C4-2B (cell line): ENCODE results near the gene SWSAP1.
A peak's percentile ranks its signal among the peaks of the same experiment; 100 is the strongest.

Source experiments
- H3K27ac ChIP-seq: fragments of 450-650 bp; 2 replicates; pipeline ENCODE4 v1.5.1; 2017
- CTCF ChIP-seq: fragments of 450-650 bp; conservative IDR thresholded peaks from 2 replicates; pipeline ENCODE4 v1.5.1; 2017; ENCODE audit warnings: mild to moderate bottlenecking
- ZFX ChIP-seq: fragments of 450-650 bp; IDR thresholded peaks from 2 replicates; pipeline ENCODE4 v1.6.1; 2017

Gene SWSAP1

GRCh38 chr19:11337080-11337479, 37.4 kb upstream of the SWSAP1 start:
- TF ChIP-seq CTCF = no peak
- no peak for TF ChIP-seq ZFX
- H3K27ac ChIP-seq = no peak overlapping the region

GRCh38 chr19:11338121-11338520, 36.3 kb upstream of the SWSAP1 start:
- H3K27ac ChIP-seq = peak overlapping the region; percentile 99
- no peak for TF ChIP-seq CTCF

GRCh38 chr19:11338569-11339253, 35.8 kb upstream of the SWSAP1 start:
- peak overlapping the region; percentile 99 for H3K27ac ChIP-seq
- no peak for TF ChIP-seq CTCF
- peak; percentile 59; the same call in 1 of the 2 replicates for TF ChIP-seq ZFX

GRCh38 chr19:11339254-11340098, 35.0 kb upstream of the SWSAP1 start, which contains the start of gene RAB3D:
Gene RAB3D (minus strand): TSS chr19:11339657. CDS start chr19:11337399, 2,258 bp downstream.
- TF ChIP-seq CTCF = no peak
- TF ChIP-seq ZFX = no peak; the same call in 1 of the 2 replicates

GRCh38 chr19:11340099-11340467, 34.4 kb upstream of the SWSAP1 start:
- H3K27ac ChIP-seq = peak overlapping the region; percentile 99

More at GRCh38 chr19:11339254-11340098, 35.0 kb upstream of the SWSAP1 start, which contains the start of gene RAB3D:
- H3K27ac ChIP-seq = peak within 1 kb of the TSS; percentile 99

- TF ChIP-seq ZFX = no peak
- no peak for TF ChIP-seq CTCF
These were observed 32.0 kb upstream of the SWSAP1 start for GRCh38 chr19:11342429-11342828.

GRCh38 chr19:11345122-11345803, 29.2 kb upstream of the SWSAP1 start:
- no peak for TF ChIP-seq CTCF
- no peak for TF ChIP-seq ZFX
- peak overlapping the region; percentile 91 for H3K27ac ChIP-seq

More at GRCh38 chr19:11342429-11342828, 32.0 kb upstream of the SWSAP1 start:
- peak overlapping the region; percentile 91 for H3K27ac ChIP-seq
